Choroid plexus epithelial cell (primary cell): ENCODE measurements around the gene DGKG.
A peak's percentile ranks its signal among the peaks of the same experiment; 100 is the strongest.

Experiments
- DNase-seq: peaks from one replicate; pipeline ENCODE4 v3.0.0-alpha.2; 2010; ENCODE audit warnings: low read depth
- H3K4me3 ChIP-seq: 2 replicates; pipeline ENCODE4 v1.5.1; 2011; ENCODE audit warnings: low read depth, mild to moderate bottlenecking, control low read depth, low read length, moderate library complexity
- TF ChIP-seq, protein P1 (sequence below): conservative IDR thresholded peaks from 2 replicates; pipeline ENCODE4 v1.5.1; 2011; ENCODE audit warnings: low read depth, mild to moderate bottlenecking, control low read depth, inconsistent platforms, low read length, moderate library complexity

DGKG gene

DNA sequence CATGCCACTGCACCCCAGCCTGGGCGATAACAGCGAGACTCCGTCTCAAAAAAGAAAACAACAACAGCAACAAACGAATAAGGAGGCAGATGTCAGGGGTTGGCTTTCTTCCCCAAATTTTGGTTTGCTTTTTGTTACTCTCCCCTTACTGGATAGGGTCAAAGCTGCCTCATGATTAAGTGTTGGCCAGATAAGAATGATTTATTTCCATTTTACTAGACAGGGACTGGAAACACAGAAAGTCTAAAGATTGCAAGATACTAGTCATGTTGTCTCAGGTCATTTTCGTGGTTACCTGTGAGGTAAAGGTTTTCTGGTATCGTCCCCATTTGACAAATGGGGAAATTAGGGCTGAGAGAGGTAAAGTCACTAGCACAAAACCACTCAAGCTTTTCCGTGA is 234.6 kb downstream of the DGKG start:
- no peak overlapping the region for H3K4me3 ChIP-seq
- TF ChIP-seq, protein P1, sequence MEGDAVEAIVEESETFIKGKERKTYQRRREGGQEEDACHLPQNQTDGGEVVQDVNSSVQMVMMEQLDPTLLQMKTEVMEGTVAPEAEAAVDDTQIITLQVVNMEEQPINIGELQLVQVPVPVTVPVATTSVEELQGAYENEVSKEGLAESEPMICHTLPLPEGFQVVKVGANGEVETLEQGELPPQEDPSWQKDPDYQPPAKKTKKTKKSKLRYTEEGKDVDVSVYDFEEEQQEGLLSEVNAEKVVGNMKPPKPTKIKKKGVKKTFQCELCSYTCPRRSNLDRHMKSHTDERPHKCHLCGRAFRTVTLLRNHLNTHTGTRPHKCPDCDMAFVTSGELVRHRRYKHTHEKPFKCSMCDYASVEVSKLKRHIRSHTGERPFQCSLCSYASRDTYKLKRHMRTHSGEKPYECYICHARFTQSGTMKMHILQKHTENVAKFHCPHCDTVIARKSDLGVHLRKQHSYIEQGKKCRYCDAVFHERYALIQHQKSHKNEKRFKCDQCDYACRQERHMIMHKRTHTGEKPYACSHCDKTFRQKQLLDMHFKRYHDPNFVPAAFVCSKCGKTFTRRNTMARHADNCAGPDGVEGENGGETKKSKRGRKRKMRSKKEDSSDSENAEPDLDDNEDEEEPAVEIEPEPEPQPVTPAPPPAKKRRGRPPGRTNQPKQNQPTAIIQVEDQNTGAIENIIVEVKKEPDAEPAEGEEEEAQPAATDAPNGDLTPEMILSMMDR, result no peak
- DNase-seq, result no peak

DNA sequence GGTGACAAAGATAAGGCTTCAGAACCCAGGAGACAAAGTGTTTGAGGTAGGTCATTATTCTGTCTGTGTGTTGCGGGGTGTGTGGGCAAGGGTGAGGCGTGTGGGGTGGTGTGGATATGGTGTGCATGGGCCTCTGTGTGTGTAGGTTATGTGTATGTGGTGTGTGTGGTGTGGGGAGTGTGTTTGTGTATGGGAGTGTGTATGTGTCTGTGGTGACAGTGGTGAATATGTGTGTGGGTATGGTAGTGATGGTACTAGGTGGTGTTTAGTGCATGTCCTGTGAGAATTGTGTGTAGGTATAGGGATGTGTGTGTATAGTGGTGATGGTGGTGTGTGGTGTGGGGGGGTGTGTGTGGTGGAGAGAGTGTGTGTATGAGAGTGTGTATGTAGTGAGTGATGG is 236.9 kb downstream of the DGKG start:
- TF ChIP-seq, protein P1, result no peak
- H3K4me3 ChIP-seq, result no peak overlapping the region
- no peak for DNase-seq

DNA sequence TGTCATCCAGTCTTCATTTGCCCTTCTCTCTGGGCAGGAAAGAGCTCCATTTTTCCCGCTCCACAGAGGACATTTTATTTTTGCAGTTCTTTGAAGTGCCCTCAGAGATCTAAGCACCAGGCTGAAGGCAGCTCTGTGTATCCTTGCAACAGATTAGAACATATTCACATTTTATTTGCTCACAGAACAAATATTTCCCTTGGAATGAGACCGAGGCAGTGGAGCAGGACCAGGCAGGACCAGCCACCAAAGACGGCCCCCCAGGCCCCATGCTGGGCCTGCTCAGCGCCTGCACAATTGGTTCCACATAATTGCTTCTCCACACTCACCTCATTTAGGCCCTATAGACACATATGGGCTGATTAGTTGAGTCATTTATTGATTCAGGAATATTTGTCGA is 237.4 kb downstream of the DGKG start:
- peak; percentile 35 for DNase-seq
- no peak overlapping the region for H3K4me3 ChIP-seq
- TF ChIP-seq, protein P1, result no peak

DNA sequence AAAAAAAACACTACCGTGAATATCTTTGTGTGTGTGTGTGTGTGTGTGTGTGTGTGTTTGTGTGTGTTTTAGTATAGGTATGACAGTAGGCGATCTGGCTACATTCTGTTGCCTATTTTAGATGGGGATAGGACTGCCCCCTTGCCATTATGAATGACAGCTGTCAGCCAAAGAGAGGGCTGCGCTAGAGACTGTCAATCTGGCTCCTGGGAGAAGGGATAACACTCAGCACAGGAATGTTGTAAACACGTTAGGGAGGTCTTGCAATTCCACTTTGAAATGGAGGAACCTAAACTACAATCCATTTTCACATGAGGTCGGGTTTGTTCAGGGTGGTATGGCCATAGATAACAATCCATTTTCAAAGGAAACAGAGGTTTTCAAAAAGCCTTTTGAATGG is 239.0 kb downstream of the DGKG start:
- TF ChIP-seq, protein P1, result no peak
- H3K4me3 ChIP-seq, result no peak overlapping the region
- DNase-seq, result no peak

DNA sequence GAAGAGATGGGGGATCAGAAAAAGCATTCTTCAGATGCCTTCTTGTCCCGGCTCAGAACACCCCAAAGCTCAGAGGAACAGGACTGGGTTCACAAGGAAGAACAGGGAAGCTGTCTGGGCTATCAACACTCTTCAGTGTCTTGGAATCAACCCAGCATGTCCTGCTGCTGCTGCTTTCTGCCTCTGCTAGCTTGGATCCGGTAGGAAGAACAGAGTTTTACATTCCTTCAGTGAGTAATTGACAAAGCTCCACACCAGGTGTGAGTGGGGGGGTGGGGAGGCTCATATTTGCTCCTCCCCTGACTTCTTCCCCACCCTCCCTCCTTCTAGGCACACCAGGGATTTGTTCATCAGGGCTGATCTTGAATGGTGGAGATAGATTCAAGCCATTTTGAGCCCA is 240.1 kb downstream of the DGKG start:
- peak; percentile 26 for DNase-seq
- TF ChIP-seq, protein P1, result no peak
- H3K4me3 ChIP-seq, result no peak overlapping the region

DNA sequence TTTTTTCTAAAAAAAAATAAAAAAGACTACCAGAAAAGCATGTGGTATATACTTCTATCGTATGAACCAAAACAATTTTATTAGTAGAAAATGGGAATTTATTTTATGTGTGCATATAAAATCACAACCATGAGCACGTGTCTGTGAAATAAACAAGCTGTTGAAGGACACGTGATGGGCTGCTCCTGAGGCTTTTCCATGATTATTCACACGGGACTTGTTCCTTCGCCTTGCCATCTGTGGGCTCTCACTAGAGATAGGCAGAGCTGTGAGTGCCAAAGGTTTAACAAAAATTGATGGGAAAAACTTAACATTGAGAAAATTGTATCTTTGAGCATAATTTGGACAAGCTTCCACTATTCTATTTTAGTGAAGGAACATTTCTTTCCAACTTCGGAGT is 240.8 kb downstream of the DGKG start:
- DNase-seq, result no peak

DNA sequence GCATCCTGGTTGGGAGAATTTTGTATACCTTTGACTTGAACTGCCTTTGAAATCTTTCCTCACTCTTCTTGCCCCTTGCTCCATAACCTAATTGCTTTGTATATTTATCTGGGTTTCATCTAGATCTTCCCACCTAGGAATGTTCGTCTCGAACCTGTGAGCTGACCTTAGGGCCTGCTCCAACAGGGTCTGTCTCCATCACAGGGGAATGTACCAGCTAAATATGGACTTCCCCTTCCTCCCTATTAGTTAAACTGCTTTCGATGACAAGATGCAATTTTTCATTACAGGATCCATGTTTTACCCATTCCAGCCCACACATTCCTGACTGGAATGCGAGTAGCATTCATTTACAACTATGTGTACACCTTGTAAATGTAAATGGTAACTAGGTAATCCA is 242.5 kb downstream of the DGKG start:
- DNase-seq, result no peak
- TF ChIP-seq, protein P1, result no peak
- no peak overlapping the region for H3K4me3 ChIP-seq

More for the DNA sequence above, 240.8 kb downstream of the DGKG start:
- TF ChIP-seq, protein P1, result no peak
- no peak overlapping the region for H3K4me3 ChIP-seq
